Fibroblast of lung (primary cell): ENCODE data around the gene TBC1D22A.

Experiments used
- CTCF ChIP-seq, 2 donors: IDR thresholded peaks in 1 of 2; conservative IDR thresholded peaks in 1 of 2; 1 replicate in 1 of 2; 2 replicates in 1 of 2; pipeline ENCODE4 v1.5.1; 2011 to 2012; ENCODE audit warnings: low read length in 2 of 2, control low read depth in 1 of 2, inconsistent platforms in 1 of 2, low read depth in 1 of 2, mild to moderate bottlenecking in 1 of 2
- EZH2 ChIP-seq: IDR thresholded peaks from 2 replicates; pipeline ENCODE4 v1.5.1; 2012; ENCODE audit warnings: low read length, control low read depth, mild to moderate bottlenecking; ENCODE audit errors: missing control alignments

DNA sequence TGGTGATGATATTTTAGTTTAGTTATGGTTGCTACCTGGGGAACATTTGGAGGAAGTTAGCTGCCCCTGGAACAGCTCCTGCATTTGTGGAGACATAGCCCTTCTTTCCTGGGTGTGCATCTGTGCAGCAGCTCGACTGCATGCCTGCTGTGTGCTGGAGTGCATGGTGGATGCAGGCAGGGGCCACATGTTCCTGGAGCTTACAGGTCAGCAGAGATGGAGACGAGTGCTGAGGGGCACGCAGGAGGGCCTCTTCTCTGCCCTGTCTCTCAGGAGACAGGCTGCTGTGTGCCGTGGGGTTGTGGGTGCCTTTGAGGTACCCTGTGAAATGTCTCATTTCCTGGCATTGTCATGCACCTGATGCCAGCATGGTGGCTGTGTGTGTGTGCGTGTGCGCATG lies 87.5 kb downstream of the TBC1D22A start:
- TF ChIP-seq CTCF (conservative IDR thresholded peaks at IDR 0.05 in 1 of 2, IDR thresholded peaks at IDR 0.05 in 1 of 2; ENCODE audit: low read depth in 1 of 2, low read length in 2 of 2) (no peak), EZH2 (no peak)
